Mesothelial cell of epicardium (in vitro differentiated cells): ENCODE data around the gene POLR3GL. TPM values are rescaled to one million over a fixed set of nuclear protein-coding genes. Genes with fewer than 3 reads are reported as not detected.
A peak's percentile ranks its signal among the peaks of the same experiment; 100 is the strongest.

Experiments used
- DNase-seq, 2 experiments: peaks; one replicate each; pipeline ENCODE4 v3.0.0; 2021; ENCODE audit warnings: low spot score in 2 of 2; ENCODE audit not compliant: unreplicated experiment in 2 of 2
- H3K27ac Mint-ChIP-seq: 2 replicates; pipeline ENCODE4 v1.8.0; 2021; ENCODE audit warnings: mixed read lengths
- H3K27me3 Mint-ChIP-seq: 2 replicates; pipeline ENCODE4 v1.8.0; 2021; ENCODE audit warnings: low read depth, mixed read lengths
- H3K36me3 Mint-ChIP-seq: 2 replicates; pipeline ENCODE4 v1.8.0; 2021; ENCODE audit warnings: mixed read lengths
- H3K4me1 Mint-ChIP-seq: 2 replicates; pipeline ENCODE4 v1.8.0; 2021; ENCODE audit warnings: mixed read lengths
- H3K4me3 Mint-ChIP-seq: 2 replicates; pipeline ENCODE4 v1.8.0; 2021; ENCODE audit warnings: mild to moderate bottlenecking, moderate library complexity, mixed read lengths
- H3K9me3 Mint-ChIP-seq: 2 replicates; pipeline ENCODE4 v1.8.0; 2021; ENCODE audit warnings: mixed read lengths
- total RNA-seq: library from RNA; stranded (reverse); gene quantifications from 3 replicates; pipeline ENCODE4 v1.2.1, GENCODE V29; 2021
- TF ChIP-seq, protein P1 (sequence below): fragments of 200-600 bp; sonication (generic); IDR thresholded peaks from one replicate; pipeline ENCODE4 v1.5.0; 2021; ENCODE audit warnings: antibody characterized with exemption; ENCODE audit not compliant: unreplicated experiment

POLR3GL gene
- total RNA-seq, 1 donor from 2014 or later: 16.4 TPM

DNA sequence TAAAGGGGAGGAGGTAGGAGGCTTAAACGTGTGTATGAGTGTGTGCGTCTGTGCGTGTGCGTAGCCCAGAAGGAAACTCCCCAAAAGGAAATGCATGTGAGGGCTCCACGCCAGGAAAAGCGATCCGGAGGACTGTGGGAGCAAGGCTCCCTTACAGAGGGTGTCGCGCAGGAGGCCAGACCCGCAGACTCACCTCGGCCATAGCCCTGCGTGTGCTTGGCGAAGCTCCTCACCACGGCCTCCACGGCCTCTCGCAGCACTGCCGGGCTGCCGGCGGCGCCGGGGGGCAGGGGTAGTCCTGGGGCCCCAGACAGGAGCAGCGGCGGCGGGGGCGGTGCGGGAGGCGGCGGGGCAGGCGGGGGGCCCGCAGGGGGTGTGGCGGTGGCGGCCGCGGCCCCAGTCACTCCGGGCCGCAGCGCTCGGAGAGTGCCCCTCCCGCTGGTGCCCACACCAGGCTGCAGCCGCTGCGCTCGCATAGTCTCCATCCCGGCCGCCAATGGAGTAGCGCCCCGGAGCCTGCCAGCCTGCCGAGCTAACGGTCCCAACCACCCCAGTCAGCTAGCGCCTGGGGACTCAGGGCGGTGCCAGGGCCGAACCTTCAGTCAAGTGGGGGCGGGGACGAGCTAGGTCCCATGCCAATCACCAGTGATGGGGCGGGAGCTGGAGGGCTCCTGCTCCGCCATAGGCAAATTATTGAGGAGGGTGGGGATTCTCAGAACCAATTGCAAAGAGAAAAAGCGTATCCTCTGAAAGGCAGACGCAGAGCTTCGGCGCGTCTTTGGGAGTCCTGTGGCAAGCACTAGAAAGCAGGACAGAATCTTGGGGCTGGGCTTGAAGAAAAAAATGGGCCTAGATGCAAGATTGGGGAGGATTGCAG lies 6.8 kb upstream of the POLR3GL start, which contains the start of gene LIX1L:
Gene LIX1L, minus strand, starts transcription at position 575 of the 877 bp plus-strand sequence. Its CDS starts 90 bp downstream, at position 485.
- Mint-ChIP-seq H3K4me1 (peaks cover 41% of the 10 kb centered on the region), H3K27ac (peak within 1 kb of the TSS; percentile 82), H3K36me3 (no peaks in the 10 kb centered on the region)

DNA sequence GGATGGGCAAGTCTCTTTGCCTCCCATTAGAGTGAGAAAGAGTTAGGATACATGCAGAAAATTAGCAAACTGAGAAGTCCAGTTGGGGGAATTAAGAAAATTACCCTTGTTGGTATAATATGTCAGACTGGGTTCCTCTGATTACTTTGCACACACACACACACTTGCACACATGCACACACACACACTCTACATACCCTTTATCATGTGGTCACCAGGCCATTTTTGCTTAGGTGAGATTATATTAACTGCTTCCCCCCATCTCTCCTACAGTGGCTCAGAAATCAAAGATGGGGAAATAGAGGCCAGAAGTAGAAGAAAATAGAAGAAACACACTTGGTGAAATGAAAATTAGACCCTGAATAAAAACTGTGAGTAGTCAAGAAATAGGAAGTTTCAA lies 5.8 kb upstream of the POLR3GL start:
- Mint-ChIP-seq H3K4me3 (no peak overlapping the region), H3K9me3 (no peaks in the 10 kb centered on the region), H3K27me3 (peaks cover 74% of the 10 kb centered on the region), H3K27ac (no peak overlapping the region), H3K36me3 (no peaks in the 10 kb centered on the region), H3K4me1 (peaks cover 51% of the 10 kb centered on the region)
- DNase-seq: no peak
- TF ChIP-seq, protein P1, sequence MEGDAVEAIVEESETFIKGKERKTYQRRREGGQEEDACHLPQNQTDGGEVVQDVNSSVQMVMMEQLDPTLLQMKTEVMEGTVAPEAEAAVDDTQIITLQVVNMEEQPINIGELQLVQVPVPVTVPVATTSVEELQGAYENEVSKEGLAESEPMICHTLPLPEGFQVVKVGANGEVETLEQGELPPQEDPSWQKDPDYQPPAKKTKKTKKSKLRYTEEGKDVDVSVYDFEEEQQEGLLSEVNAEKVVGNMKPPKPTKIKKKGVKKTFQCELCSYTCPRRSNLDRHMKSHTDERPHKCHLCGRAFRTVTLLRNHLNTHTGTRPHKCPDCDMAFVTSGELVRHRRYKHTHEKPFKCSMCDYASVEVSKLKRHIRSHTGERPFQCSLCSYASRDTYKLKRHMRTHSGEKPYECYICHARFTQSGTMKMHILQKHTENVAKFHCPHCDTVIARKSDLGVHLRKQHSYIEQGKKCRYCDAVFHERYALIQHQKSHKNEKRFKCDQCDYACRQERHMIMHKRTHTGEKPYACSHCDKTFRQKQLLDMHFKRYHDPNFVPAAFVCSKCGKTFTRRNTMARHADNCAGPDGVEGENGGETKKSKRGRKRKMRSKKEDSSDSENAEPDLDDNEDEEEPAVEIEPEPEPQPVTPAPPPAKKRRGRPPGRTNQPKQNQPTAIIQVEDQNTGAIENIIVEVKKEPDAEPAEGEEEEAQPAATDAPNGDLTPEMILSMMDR: no peak

More for the DNA sequence above, 6.8 kb upstream of the POLR3GL start, which contains the start of gene LIX1L:
- Mint-ChIP-seq H3K27me3 (peaks cover 74% of the 10 kb centered on the region), H3K4me3 (peak within 1 kb of the TSS; percentile 80), H3K9me3 (no peaks in the 10 kb centered on the region)
- DNase-seq: peak; percentile 81 to 92
- TF ChIP-seq, protein P1: no peak

DNA sequence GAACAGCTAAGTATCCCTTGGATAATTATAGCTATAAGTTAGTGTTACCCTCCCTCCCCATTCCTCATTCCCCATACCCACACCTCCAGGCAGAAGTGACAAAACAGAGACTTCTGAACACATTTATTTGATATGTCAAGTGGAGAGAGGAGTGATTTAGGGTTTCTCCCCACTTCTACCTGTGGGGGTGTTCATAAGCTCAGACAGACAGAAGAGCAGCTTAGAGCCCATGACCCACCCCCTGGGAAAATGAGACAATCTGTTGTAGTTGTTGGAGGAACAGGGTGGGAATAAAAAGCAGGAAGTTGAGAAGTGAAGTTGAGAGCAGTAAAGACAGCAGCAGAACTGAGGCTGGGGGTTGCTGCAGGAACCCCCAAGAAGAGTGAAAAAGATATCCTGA lies 5.2 kb upstream of the POLR3GL start:
- TF ChIP-seq, protein P1: no peak
- H3K4me3 Mint-ChIP-seq: peak overlapping the region; percentile 86
- H3K36me3 Mint-ChIP-seq: no peaks in the 10 kb centered on the region
- H3K27me3 Mint-ChIP-seq: peaks cover 70% of the 10 kb centered on the region
- no peak overlapping the region for H3K27ac Mint-ChIP-seq
- peaks cover 55% of the 10 kb centered on the region for H3K4me1 Mint-ChIP-seq
- H3K9me3 Mint-ChIP-seq: no peaks in the 10 kb centered on the region
- DNase-seq: no peak

- H3K9me3 Mint-ChIP-seq: no peaks in the 10 kb centered on the region
- TF ChIP-seq, protein P1: no peak
- peaks cover 55% of the 10 kb centered on the region for H3K4me1 Mint-ChIP-seq
- no peak for DNase-seq
- H3K36me3 Mint-ChIP-seq: no peaks in the 10 kb centered on the region
- H3K27ac Mint-ChIP-seq: no peak overlapping the region
- peaks cover 64% of the 10 kb centered on the region for H3K27me3 Mint-ChIP-seq
- peak overlapping the region; percentile 86 for H3K4me3 Mint-ChIP-seq
Observed at GRCh38 chr1:145959957-145960467, 4.5 kb upstream of the POLR3GL start.

DNA sequence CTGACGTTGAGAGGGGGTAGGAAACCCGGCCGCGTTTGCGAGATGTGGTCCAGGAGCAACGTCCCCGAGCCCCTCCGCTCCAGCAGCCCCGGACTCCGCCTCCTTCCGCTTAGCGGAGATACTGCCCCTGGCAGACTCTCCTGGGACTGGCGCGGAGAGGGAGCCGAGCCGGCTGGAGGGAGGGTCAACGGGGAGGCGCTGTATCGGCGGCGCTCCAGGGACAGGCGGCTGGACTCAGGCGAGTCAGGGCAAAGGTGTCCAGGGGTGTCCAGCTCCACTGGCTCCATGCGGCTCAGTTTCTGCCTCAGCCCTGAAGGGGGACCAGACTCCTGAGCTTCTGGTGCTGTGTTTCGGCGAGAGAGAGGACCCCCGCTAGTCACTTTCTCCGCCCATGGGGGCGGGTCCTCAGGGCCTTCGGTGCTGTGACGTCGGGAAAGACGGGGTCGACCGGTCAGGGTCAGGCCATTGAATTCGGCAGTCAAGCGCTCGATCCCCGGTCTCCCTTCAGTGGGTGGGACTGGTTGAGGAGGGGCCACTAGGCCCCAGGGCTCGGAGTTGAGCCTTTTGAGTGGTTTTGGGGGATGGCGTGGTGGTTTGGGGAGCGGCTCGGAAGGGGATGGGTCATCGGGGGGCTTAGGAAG lies 3.9 kb upstream of the POLR3GL start:
- Mint-ChIP-seq H3K36me3 (no peaks in the 10 kb centered on the region), H3K27ac (peak overlapping the region; percentile 72), H3K4me1 (peaks cover 54% of the 10 kb centered on the region), H3K9me3 (no peaks in the 10 kb centered on the region), H3K27me3 (peaks cover 58% of the 10 kb centered on the region), H3K4me3 (peak overlapping the region; percentile 86)
- TF ChIP-seq, protein P1: no peak
- peak; percentile 52 to 78 for DNase-seq
